DND-41 (cell line): Measurements from ENCODE around the gene RCBTB1.

Experiments used
- EZH2 ChIP-seq: IDR thresholded peaks from 3 replicates; pipeline ENCODE4 v1.6.1; 2012; ENCODE audit warnings: borderline replicate concordance, low read depth, mild to moderate bottlenecking, moderate library complexity, low read length, inconsistent platforms; ENCODE audit not compliant: severe bottlenecking
- TF ChIP-seq, protein P1 (sequence below): IDR thresholded peaks from 2 replicates; pipeline ENCODE4 v1.5.1; 2012; ENCODE audit warnings: borderline replicate concordance, low read length, moderate library complexity, mild to moderate bottlenecking; ENCODE audit not compliant: poor library complexity, severe bottlenecking; ENCODE audit errors: extremely low read depth

DNA sequence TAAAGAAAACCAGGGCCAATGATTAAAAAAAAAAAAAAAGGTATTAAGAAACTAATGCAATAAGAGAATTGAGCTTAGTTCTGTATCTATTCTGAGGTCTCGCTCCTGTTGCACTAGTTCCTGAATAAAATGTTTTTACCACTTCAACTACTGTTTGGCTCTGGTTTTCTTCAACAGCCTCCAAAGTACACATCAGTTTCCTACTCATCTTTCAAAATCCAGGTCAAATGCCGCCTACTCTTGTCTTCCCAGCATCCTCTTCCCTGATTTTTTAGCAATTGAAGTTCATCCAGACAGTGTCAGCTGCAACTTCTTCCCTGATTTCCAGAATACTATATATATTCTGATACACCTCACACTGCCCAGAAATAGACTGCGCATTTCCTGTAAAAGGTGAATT is 1.4 kb upstream of the RCBTB1 start:
- TF ChIP-seq EZH2 = no peak
- TF ChIP-seq, protein P1, sequence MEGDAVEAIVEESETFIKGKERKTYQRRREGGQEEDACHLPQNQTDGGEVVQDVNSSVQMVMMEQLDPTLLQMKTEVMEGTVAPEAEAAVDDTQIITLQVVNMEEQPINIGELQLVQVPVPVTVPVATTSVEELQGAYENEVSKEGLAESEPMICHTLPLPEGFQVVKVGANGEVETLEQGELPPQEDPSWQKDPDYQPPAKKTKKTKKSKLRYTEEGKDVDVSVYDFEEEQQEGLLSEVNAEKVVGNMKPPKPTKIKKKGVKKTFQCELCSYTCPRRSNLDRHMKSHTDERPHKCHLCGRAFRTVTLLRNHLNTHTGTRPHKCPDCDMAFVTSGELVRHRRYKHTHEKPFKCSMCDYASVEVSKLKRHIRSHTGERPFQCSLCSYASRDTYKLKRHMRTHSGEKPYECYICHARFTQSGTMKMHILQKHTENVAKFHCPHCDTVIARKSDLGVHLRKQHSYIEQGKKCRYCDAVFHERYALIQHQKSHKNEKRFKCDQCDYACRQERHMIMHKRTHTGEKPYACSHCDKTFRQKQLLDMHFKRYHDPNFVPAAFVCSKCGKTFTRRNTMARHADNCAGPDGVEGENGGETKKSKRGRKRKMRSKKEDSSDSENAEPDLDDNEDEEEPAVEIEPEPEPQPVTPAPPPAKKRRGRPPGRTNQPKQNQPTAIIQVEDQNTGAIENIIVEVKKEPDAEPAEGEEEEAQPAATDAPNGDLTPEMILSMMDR = no peak
